SK-N-SH treated with all-trans-retinoic acid at 6 μM for 48 hours (cell line): ENCODE results near the gene FARP1.

Experiments used
- ATAC-seq: fragments of 200-7000 bp; cut with Tn5 transposase; 3 replicates; pipeline ENCODE4 v1.9.1; 2020; ENCODE audit warnings: mild to moderate bottlenecking, moderate library complexity
- ARNTL ChIP-seq: fragments of 450-650 bp; formaldehyde crosslinking; IDR thresholded peaks from 2 replicates; pipeline ENCODE4 v1.5.0; 2020; ENCODE audit warnings: low read depth, mild to moderate bottlenecking, moderate library complexity, borderline replicate concordance
- BACH2 ChIP-seq: fragments of 250-450 bp; sonication (Bioruptor Pico); IDR thresholded peaks from 2 replicates; pipeline ENCODE4 v1.9.0; 2021; ENCODE audit warnings: mild to moderate bottlenecking, borderline replicate concordance
- CSDC2 ChIP-seq: fragments of 250-450 bp; sonication (Bioruptor Pico); IDR thresholded peaks from 2 replicates; pipeline ENCODE4 v1.5.0; 2020; ENCODE audit warnings: mild to moderate bottlenecking, moderate library complexity
- CSRNP3 ChIP-seq: fragments of 250-450 bp; sonication (Bioruptor Pico); IDR thresholded peaks from 2 replicates; pipeline ENCODE4 v1.5.1; 2021; ENCODE audit warnings: mild to moderate bottlenecking, moderate library complexity
- ESRRG ChIP-seq: fragments of 250-450 bp; sonication (Bioruptor Pico); IDR thresholded peaks from 2 replicates; pipeline ENCODE4 v1.6.1; 2021; ENCODE audit warnings: mild to moderate bottlenecking
- ISL1 ChIP-seq: fragments of 250-450 bp; sonication (Bioruptor Pico); IDR thresholded peaks from 2 replicates; pipeline ENCODE4 v2.1.2; 2022; ENCODE audit warnings: mild to moderate bottlenecking, moderate library complexity
- POU6F1 ChIP-seq: fragments of 250-450 bp; sonication (Bioruptor Pico); IDR thresholded peaks from 2 replicates; pipeline ENCODE4 v1.8.0; 2021; ENCODE audit warnings: low read depth, mild to moderate bottlenecking, moderate library complexity, borderline replicate concordance
- RARB ChIP-seq: fragments of 250-450 bp; sonication (Bioruptor Pico); IDR thresholded peaks from 2 replicates; pipeline ENCODE4 v1.8.0; 2021; ENCODE audit warnings: mild to moderate bottlenecking, moderate library complexity
- SNAI2 ChIP-seq: fragments of 250-450 bp; sonication (Bioruptor Pico); IDR thresholded peaks from 2 replicates; pipeline ENCODE4 v1.5.0; 2020; ENCODE audit warnings: mild to moderate bottlenecking, moderate library complexity
- TCF4 ChIP-seq: fragments of 250-450 bp; sonication (Bioruptor Pico); IDR thresholded peaks from 2 replicates; pipeline ENCODE4 v1.8.0; 2021; ENCODE audit warnings: mild to moderate bottlenecking, moderate library complexity, borderline replicate concordance
- TOX ChIP-seq: fragments of 250-450 bp; sonication (Bioruptor Pico); IDR thresholded peaks from 2 replicates; pipeline ENCODE4 v1.8.0; 2021; ENCODE audit warnings: mild to moderate bottlenecking, moderate library complexity, borderline replicate concordance
- ZFP3 ChIP-seq: fragments of 250-450 bp; sonication (Bioruptor Pico); IDR thresholded peaks from 2 replicates; pipeline ENCODE4 v1.5.0; 2020; ENCODE audit warnings: mild to moderate bottlenecking, moderate library complexity
- ZFP30 ChIP-seq: fragments of 450-650 bp; formaldehyde crosslinking; IDR thresholded peaks from 2 replicates; pipeline ENCODE4 v1.5.0; 2022; ENCODE audit warnings: mild to moderate bottlenecking, moderate library complexity
- ZNF565 ChIP-seq: fragments of 450-650 bp; formaldehyde crosslinking; conservative IDR thresholded peaks from 2 replicates; pipeline ENCODE4 v1.5.0; 2020; ENCODE audit warnings: low read depth, mild to moderate bottlenecking, moderate library complexity
- ZNF70 ChIP-seq: fragments of 450-650 bp; formaldehyde crosslinking; IDR thresholded peaks from 2 replicates; pipeline ENCODE4 v1.5.0; 2020; ENCODE audit warnings: mild to moderate bottlenecking, moderate library complexity
- ZNF8 ChIP-seq: fragments of 450-650 bp; formaldehyde crosslinking; IDR thresholded peaks from 2 replicates; pipeline ENCODE4 v1.5.0; 2020; ENCODE audit warnings: mild to moderate bottlenecking, moderate library complexity
- TF ChIP-seq, protein P1 (sequence below): fragments of 250-450 bp; sonication (Bioruptor Pico); IDR thresholded peaks from 2 replicates; pipeline ENCODE4 v1.5.1; 2020; ENCODE audit warnings: low read depth, mild to moderate bottlenecking, moderate library complexity
- TF ChIP-seq, protein P2 (sequence below): fragments of 250-450 bp; sonication (Bioruptor Pico); IDR thresholded peaks from 2 replicates; pipeline ENCODE4 v1.8.0; 2020; ENCODE audit warnings: mild to moderate bottlenecking, moderate library complexity, borderline replicate concordance
- TF ChIP-seq, protein P3 (sequence below): fragments of 250-450 bp; sonication (Bioruptor Pico); IDR thresholded peaks from 2 replicates; pipeline ENCODE4 v1.5.0; 2020; ENCODE audit warnings: mild to moderate bottlenecking, moderate library complexity

FARP1 gene

DNA sequence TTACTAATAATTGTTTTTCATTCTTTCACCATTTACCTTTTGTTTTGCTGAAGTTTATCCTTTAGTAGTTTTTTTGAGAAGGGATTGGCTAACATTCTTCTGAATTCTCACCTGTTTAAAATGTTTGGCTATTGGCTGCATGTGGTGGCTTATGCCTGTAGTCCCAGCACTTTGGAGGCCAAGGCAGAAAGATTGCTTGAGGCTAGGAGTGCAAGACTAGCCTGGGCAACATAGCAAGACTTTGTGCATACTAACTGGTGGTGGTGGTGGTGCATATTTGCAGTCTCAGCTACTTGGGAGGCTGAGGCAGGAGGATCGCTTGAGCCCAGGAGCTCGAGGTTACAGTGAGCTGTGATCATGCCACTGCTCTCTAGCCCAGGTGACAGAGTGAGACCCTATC, 61.7 kb downstream of the FARP1 start:
- no peak for ATAC-seq
- TF ChIP-seq TOX (CRISPR knock-in tag) (no peak), ZFP3 (CRISPR knock-in tag) (no peak)

DNA sequence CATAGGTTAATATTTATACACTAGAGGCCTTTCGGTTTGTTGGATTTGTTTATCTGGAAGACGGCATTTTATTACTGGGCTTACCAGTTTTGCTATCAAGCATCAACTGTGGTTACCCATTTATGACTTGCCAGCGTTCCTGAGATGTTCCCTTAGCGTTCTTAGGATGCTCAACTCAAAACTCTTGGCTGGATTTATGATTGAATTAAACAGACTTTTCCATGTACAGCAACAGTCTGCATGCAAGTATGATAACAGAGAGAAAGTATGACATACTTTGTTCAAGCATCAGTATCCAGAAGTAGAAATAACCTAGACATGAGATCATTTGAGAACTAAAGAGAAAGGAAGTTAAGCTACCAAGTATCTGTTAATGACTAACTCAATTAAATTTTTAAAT, 64.1 kb downstream of the FARP1 start:
- ATAC-seq: peak; percentile 89
- TF ChIP-seq ZNF565 (CRISPR knock-in tag) (no peak), POU6F1 (CRISPR knock-in tag) (no peak), ESRRG (CRISPR knock-in tag) (0 out of 2 replicates have a peak, but pooled peaks have one; percentile 31), SNAI2 (CRISPR knock-in tag) (no peak), ISL1 (peak; percentile 67), ARNTL (CRISPR knock-in tag) (no peak), RARB (no peak), CSRNP3 (no peak)
- TF ChIP-seq, protein P1, sequence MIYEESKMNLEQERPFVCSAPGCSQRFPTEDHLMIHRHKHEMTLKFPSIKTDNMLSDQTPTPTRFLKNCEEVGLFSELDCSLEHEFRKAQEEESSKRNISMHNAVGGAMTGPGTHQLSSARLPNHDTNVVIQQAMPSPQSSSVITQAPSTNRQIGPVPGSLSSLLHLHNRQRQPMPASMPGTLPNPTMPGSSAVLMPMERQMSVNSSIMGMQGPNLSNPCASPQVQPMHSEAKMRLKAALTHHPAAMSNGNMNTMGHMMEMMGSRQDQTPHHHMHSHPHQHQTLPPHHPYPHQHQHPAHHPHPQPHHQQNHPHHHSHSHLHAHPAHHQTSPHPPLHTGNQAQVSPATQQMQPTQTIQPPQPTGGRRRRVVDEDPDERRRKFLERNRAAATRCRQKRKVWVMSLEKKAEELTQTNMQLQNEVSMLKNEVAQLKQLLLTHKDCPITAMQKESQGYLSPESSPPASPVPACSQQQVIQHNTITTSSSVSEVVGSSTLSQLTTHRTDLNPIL (CRISPR knock-in tag): peak; percentile 73

DNA sequence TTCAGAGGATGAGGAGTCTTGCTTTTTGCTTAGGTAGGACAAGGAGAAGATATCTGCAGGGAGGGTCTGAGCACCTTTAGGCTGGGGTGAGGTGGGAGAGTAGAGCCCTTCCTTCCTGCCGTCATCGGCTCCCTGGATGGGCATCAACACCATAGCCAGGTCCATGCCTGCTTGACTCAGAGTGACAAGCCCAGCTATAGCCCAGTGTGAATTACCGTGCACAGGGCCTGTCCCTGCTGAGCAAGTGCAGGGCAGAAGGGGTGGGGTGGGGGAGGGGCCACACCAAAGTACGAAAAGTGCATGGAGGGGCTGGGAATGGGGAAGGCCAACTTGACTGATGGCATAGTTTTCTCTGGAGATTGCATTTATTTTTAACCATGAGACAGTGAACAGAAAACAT, 64.5 kb downstream of the FARP1 start:
- TF ChIP-seq BACH2 (CRISPR knock-in tag) (no peak), ARNTL (CRISPR knock-in tag) (no peak), CSDC2 (CRISPR knock-in tag) (no peak), ZNF565 (CRISPR knock-in tag) (no peak), TOX (CRISPR knock-in tag) (no peak)
- TF ChIP-seq, protein P2, sequence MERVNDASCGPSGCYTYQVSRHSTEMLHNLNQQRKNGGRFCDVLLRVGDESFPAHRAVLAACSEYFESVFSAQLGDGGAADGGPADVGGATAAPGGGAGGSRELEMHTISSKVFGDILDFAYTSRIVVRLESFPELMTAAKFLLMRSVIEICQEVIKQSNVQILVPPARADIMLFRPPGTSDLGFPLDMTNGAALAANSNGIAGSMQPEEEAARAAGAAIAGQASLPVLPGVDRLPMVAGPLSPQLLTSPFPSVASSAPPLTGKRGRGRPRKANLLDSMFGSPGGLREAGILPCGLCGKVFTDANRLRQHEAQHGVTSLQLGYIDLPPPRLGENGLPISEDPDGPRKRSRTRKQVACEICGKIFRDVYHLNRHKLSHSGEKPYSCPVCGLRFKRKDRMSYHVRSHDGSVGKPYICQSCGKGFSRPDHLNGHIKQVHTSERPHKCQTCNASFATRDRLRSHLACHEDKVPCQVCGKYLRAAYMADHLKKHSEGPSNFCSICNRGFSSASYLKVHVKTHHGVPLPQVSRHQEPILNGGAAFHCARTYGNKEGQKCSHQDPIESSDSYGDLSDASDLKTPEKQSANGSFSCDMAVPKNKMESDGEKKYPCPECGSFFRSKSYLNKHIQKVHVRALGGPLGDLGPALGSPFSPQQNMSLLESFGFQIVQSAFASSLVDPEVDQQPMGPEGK (CRISPR knock-in tag): no peak
- TF ChIP-seq, all 23 proteins: peak for 0
- peak; percentile 74 for ATAC-seq

DNA sequence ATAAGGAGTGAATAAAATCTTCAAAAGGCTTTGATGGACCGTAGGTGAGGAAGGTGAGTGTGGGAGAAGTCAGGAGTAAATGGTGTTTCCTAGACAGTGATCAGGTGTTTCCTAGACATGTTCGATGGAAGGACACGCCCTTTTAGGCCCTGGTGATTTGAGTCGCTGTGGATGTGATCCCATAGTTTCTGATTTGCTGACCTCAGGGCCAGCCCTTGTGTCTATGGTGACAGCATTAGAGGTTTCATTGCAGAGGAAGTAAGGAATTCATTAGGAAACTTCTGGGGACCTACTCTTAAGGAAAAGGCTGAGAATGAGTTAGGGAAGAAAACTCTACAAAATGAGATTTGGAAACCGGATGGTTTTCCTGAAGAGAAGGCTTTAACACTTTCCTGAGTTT, 65.7 kb downstream of the FARP1 start:
- ATAC-seq: no peak
- TF ChIP-seq BACH2 (CRISPR knock-in tag) (no peak), TCF4 (CRISPR knock-in tag) (no peak), CSRNP3 (no peak), ZFP30 (CRISPR knock-in tag) (no peak), ZNF70 (CRISPR knock-in tag) (no peak), SNAI2 (CRISPR knock-in tag) (no peak), ZNF8 (no peak), ISL1 (no peak)
- TF ChIP-seq, protein P3, sequence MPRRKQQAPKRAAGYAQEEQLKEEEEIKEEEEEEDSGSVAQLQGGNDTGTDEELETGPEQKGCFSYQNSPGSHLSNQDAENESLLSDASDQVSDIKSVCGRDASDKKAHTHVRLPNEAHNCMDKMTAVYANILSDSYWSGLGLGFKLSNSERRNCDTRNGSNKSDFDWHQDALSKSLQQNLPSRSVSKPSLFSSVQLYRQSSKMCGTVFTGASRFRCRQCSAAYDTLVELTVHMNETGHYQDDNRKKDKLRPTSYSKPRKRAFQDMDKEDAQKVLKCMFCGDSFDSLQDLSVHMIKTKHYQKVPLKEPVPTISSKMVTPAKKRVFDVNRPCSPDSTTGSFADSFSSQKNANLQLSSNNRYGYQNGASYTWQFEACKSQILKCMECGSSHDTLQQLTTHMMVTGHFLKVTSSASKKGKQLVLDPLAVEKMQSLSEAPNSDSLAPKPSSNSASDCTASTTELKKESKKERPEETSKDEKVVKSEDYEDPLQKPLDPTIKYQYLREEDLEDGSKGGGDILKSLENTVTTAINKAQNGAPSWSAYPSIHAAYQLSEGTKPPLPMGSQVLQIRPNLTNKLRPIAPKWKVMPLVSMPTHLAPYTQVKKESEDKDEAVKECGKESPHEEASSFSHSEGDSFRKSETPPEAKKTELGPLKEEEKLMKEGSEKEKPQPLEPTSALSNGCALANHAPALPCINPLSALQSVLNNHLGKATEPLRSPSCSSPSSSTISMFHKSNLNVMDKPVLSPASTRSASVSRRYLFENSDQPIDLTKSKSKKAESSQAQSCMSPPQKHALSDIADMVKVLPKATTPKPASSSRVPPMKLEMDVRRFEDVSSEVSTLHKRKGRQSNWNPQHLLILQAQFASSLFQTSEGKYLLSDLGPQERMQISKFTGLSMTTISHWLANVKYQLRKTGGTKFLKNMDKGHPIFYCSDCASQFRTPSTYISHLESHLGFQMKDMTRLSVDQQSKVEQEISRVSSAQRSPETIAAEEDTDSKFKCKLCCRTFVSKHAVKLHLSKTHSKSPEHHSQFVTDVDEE (CRISPR knock-in tag): no peak
